PC-9 (cell line): ENCODE data around the gene C3orf52.

ENCODE experiments used
- EZH2 ChIP-seq: fragments of 200-600 bp; sonication (generic); IDR thresholded peaks from 2 replicates; pipeline ENCODE4 v1.8.0; 2017; ENCODE audit warnings: antibody characterized with exemption, low read depth
- TF ChIP-seq, protein P1 (sequence below): fragments of 200-600 bp; sonication (generic); conservative IDR thresholded peaks from 2 replicates; pipeline ENCODE4 v1.6.1; 2017; ENCODE audit warnings: mixed run types, antibody characterized with exemption, mild to moderate bottlenecking, moderate library complexity

DNA sequence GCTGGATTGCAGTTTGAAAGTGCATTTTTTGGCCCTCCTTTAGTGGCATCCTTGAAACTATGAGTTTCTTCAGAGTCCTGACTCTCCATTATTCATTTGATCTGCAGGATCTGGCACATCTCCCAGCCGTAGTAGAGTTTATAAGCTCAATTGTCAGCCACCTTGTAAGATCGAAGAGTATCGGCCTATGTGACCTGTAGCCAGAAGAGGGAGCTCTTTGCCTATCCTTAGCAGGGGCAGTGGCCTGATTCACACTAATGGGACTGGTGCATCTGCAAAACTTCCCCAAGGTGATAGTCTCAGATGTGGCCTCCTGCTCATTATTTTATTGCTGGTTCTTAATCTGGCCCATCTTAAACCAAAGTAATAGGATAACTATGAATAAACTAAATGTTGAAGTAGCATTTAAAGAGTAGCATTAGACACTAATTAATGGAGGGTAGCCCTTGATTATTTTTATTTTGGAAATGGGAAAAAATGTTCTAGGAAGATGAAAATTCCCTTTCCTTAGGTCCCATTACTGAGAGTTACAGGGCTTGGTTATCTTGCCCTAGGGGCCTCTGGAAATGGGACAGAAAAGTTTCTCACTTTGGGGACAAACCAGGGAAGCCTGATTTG, 25.7 kb downstream of the C3orf52 start:
- TF ChIP-seq, protein P1, sequence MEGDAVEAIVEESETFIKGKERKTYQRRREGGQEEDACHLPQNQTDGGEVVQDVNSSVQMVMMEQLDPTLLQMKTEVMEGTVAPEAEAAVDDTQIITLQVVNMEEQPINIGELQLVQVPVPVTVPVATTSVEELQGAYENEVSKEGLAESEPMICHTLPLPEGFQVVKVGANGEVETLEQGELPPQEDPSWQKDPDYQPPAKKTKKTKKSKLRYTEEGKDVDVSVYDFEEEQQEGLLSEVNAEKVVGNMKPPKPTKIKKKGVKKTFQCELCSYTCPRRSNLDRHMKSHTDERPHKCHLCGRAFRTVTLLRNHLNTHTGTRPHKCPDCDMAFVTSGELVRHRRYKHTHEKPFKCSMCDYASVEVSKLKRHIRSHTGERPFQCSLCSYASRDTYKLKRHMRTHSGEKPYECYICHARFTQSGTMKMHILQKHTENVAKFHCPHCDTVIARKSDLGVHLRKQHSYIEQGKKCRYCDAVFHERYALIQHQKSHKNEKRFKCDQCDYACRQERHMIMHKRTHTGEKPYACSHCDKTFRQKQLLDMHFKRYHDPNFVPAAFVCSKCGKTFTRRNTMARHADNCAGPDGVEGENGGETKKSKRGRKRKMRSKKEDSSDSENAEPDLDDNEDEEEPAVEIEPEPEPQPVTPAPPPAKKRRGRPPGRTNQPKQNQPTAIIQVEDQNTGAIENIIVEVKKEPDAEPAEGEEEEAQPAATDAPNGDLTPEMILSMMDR: peak; percentile 97
- no peak for TF ChIP-seq EZH2
